ENCODE data around the gene KRTAP3-3.

DNA sequence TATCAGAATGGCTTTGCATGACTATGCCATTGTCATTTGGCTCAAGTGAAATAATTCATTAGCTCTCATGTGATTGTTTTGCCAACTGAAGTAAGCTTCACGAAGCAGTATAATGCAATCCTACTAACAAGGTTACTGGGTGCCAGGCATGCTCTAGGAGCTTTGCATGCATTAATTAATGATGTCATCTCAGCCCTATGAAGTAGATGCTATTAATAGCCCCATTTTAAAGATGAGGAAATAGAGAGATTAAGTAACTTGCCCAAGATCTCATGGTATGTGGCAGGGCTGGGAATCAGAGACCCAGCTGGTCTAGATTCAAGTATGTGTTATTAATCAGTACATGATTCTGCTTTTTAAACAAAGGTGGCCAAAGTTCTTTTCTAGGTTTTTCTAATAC, 41.3 kb downstream of the KRTAP3-3 start:
- TF ChIP-seq CTCF (IDR thresholded peaks at IDR 0.05; ENCODE audit: low read length): no peak
- TF ChIP-seq EZH2phosphoT487 (IDR thresholded peaks at IDR 0.05; ENCODE audit: low read length): no peak
